ENCODE measurements around the gene HELZ.
"Not testable (repeated sequence)": the region's sequence is repeated elsewhere in the genome, so short reads cannot be mapped to it uniquely, and the experiment has no call there.

HELZ gene

GRCh38 chr17:67186782-67187181 lies 58.2 kb downstream of the HELZ start:
- no peak for DNase-seq (ENCODE audit: low read depth)

GRCh38 chr17:67183531-67183930 lies 61.5 kb downstream of the HELZ start:
- DNase-seq (ENCODE audit: low read depth): no peak

DNA sequence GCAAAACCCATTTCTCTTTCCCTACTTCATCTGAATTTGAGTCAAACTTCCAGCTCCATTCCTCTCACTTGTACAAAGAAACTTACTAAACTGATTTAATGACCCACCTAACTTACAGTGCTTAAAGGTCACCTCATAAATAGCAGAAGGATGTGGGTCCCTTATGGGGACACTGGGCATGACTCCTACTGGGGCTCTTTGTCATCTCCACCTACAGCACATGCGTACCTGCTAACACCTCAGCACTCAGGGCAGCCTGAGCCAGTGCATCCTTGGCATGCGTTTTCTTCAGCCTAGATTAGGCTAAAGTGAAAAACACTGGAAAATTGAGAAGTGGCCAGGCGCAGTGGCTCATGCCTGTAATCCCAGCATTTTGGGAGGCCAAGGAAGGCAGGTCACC lies 63.2 kb downstream of the HELZ start:
- DNase-seq (ENCODE audit: low read depth): no peak

- no peak for DNase-seq (ENCODE audit: low read depth)
Measured at GRCh38 chr17:67180275-67180674, 64.7 kb downstream of the HELZ start.

GRCh38 chr17:67178555-67178954 lies 66.4 kb downstream of the HELZ start:
- no peak for DNase-seq (ENCODE audit: low read depth)

DNA sequence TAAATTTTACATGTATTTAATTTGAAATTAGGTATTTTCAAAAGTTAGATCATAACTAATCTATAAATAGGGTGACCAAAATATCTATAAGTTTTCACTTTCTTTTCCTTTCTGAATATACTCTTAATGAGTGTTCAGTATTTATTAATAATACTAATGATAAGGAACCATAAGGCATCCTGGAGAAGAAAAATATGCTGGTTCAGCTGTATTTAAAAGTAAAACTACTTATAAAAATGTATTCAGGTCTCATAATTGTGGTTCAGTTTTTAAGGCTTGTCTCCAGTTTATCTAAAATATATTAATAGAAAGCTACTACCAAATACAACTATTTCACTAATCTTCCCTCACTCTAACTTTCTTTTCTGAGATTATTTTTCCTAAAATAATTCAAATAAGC lies 67.3 kb downstream of the HELZ start:
- DNase-seq (ENCODE audit: low read depth): no peak

DNA sequence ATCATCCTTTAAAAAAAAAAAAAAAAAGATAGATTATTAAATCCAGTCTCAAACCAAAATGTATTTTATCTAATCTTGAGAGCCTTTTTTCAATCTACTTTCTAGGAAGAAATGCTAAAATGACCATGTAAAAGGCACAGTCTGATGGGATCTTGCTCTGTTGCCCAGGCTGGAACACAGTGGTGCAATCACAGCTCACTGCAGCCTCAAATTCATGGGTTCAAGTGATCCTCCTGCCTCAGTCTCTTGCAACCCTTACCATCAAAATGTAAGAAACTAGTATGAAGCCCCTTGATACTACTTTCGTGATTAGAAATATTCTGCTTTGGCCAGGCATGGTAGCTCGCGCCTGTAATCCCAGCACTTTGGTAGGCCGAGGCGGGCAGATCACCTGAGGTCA lies 70.8 kb downstream of the HELZ start:
- no peak for DNase-seq (ENCODE audit: low read depth)

- DNase-seq (ENCODE audit: low read depth): no peak
Measured at GRCh38 chr17:67171560-67171959, 73.4 kb downstream of the HELZ start.

DNA sequence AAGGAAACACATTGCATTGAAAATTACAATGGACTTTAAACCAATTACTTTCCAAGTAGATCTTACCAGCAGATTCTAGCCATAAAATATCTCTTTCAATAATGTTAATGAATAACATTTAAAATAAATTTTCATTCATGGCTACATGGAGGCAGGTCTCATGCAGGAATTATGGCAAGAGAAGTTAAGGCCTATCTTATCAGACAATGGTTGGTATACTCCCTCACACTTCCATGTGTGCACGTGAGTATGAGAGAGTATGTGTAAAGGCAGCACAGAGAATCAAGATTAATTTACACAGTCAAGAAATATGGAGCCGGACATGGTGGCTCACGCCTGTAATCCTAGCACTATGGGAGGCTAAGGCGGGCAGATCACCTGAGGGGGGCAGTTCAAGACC lies 76.5 kb downstream of the HELZ start:
- no peak for DNase-seq (ENCODE audit: low read depth)

DNA sequence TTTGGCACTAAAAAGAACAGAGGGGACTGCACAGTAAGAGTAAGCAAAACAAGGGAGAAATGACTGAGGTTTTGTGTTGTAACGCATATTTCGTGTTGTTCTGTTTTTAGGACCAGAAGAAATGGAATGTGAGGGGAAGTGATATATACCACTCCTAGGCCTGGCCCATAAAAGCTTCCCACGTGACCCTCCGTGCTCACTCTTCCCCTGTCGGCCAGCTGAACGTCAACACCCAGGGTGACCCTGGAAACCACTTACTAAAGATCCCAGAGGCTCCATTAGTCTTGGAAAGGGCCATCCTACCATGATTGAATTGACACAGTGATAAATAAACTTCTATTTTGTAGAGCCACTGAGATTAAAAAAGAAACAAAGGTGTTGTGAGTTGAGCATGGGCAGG lies 79.8 kb downstream of the HELZ start:
- DNase-seq (ENCODE audit: low read depth): no peak

DNA sequence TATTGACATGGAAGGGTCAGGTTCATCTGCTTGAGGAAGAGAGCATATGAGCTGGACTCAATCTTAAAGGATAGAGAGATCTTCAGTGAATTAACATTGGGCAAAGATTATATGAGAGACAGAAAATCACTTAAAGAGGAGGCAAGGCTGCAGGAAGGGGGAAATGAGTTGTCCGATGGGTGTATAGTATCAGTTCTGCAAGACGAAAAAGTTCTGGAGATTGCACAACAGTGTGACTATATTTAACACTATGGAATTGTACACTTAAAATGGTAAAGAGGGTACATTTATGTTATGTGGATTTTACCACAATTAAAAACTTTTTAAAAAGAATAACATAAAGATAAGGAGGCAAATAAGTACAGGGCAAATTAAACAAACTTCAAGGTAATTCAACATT lies 80.7 kb downstream of the HELZ start:
- DNase-seq (ENCODE audit: low read depth): no peak

DNA sequence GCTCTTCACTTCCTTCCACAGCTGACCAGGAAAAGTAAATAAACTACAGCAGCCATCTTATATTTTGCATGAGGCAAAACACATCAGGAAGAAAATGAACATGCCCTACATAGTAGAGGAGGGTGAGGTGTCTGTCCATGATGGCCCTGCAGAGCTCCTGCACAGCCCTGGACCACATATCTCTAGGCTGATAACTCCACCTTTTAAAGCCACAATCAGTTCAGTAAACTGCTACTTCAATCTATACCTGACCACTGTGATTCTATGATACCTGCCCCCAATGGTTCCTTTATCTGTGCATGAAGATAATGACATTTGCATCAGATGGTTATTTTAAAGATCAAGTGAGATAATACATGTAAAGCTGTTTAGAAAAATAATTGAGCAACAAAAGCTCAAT lies 82.2 kb downstream of the HELZ start:
- DNase-seq (ENCODE audit: low read depth): no peak

GRCh38 chr17:67161573-67161972 lies 83.4 kb downstream of the HELZ start:
- no peak for DNase-seq (ENCODE audit: low read depth)

GRCh38 chr17:67160791-67161190 lies 84.2 kb downstream of the HELZ start:
- no peak for DNase-seq (ENCODE audit: low read depth)

GRCh38 chr17:67157732-67158639 lies 87.0 kb downstream of the HELZ start:
- DNase-seq (ENCODE audit: low read depth): peak; percentile 13

- no peak for DNase-seq (ENCODE audit: low read depth)
Measured at GRCh38 chr17:67156269-67157199, 88.5 kb downstream of the HELZ start.

DNA sequence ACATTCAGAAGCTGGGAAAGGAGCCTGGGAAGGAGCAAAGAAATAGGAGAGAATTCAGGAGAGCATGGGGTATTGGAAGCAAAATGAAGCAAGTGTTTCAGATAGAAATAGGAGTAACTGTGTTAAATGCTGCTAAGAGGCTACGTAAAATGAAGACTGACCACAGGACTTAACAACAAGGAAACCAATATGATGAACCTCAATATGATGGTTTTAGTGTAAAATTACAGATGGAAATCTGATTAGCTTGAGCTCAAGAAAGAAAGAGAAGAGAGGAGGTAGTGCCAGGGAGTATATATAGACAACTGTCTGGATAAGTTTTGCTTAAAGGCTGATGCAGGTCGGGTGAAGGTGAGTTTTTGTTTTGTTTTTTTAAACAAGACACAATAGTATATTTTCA lies 92.2 kb downstream of the HELZ start:
- no peak for DNase-seq (ENCODE audit: low read depth)

- no peak for DNase-seq (ENCODE audit: low read depth)
Measured at GRCh38 chr17:67151717-67152116, 93.3 kb downstream of the HELZ start.

GRCh38 chr17:67150826-67151225 lies 94.2 kb downstream of the HELZ start:
- no peak for DNase-seq (ENCODE audit: low read depth)

GRCh38 chr17:67148352-67148751 lies 96.6 kb downstream of the HELZ start:
- no peak for DNase-seq (ENCODE audit: low read depth)

DNA sequence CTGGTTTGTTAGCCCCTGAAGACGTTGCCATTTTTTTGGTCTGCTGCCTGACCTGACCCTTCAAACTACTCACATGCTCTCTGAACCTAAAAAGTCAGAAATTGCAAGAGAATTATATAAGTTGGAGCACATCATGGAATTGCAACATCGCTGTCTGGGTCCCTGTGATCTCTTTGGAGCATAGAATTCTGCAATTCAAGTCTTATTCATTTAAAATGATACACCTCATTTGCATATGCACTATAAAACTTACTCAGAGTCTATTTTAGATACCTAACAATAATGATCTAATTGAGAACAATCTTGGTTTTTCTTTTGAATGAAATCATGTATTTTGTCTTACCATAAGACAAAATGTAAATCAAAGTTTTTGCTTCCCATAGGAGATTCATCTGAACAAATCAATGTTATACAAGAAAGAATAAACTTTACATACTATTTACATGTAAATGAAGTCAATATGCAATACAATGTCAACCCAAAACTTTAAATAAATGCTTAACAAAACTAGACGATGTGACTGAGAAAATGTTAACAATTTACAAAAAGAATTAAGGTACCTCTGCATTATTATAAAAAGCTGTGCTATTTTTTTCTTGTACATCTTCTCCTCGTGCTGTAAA lies 99.7 kb downstream of the HELZ start:
- DNase-seq (ENCODE audit: low read depth): no peak

DNA sequence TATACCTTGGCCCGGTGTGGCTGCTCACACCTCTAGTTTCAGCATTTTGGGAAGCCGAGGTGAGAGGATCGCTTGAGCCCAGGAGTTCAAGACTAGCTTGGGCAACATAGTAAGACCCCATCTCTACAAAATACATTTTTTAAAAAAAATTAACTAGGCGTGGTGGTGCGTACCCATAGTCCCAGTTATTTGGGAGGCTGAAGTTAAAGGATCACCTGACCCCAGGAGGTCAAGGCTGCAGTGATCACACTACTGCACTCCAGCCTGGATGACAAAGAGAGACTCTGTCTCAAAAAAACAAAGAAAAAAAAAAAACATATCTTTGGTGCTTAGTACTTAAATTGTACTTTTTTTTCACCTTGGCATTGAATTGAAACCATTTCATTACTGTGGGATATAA lies 101.7 kb downstream of the HELZ start:
- no peak for DNase-seq (ENCODE audit: low read depth)

GRCh38 chr17:67142030-67142429 lies 103.0 kb downstream of the HELZ start:
- DNase-seq (ENCODE audit: low read depth): not testable (repeated sequence)

Data from stromal cell of bone marrow (primary cell).